ENCODE results near the gene CCDC102A.

Gene CCDC102A

GRCh38 chr16:57485091-57485915, 51.1 kb downstream of the CCDC102A start:
- TF ChIP-seq CTCF (IDR thresholded peaks at IDR 0.05; ENCODE audit: low read depth, low read length), result no peak
- no peak for DNase-seq (ENCODE audit: extremely low read depth, low read depth)

- no peak for DNase-seq (ENCODE audit: extremely low read depth, low read depth)
- TF ChIP-seq CTCF (IDR thresholded peaks at IDR 0.05; ENCODE audit: low read depth, low read length), result no peak
Measured at GRCh38 chr16:57484515-57485005, 51.8 kb downstream of the CCDC102A start.

GRCh38 chr16:57483725-57484514, 52.5 kb downstream of the CCDC102A start:
- no peak for DNase-seq (ENCODE audit: extremely low read depth, low read depth)

GRCh38 chr16:57482845-57483545, 53.4 kb downstream of the CCDC102A start:
- TF ChIP-seq CTCF (IDR thresholded peaks at IDR 0.05; ENCODE audit: low read depth, low read length), result no peak
- DNase-seq (ENCODE audit: extremely low read depth, low read depth), result no peak

More at GRCh38 chr16:57483725-57484514, 52.5 kb downstream of the CCDC102A start:
- no peak for TF ChIP-seq CTCF (IDR thresholded peaks at IDR 0.05; ENCODE audit: low read depth, low read length)

GRCh38 chr16:57481421-57481820, 55.0 kb downstream of the CCDC102A start:
- DNase-seq (ENCODE audit: extremely low read depth, low read depth), result no peak
- TF ChIP-seq CTCF (IDR thresholded peaks at IDR 0.05; ENCODE audit: low read depth, low read length), result no peak

- no peak for TF ChIP-seq CTCF (IDR thresholded peaks at IDR 0.05; ENCODE audit: low read depth, low read length)
- DNase-seq (ENCODE audit: extremely low read depth, low read depth), result no peak
Measured at GRCh38 chr16:57480754-57481230, 55.6 kb downstream of the CCDC102A start.

All from AG09319 (cell line).